H9 (cell line): ENCODE data around the gene KCNIP4. TPM values are rescaled to one million over a fixed set of nuclear protein-coding genes. Genes with fewer than 3 reads are reported as not detected.

Experiments
- DNase-seq: peaks from one replicate; pipeline ENCODE4 v3.0.0-alpha.2; 2017
- H2AFZ ChIP-seq: one replicate; pipeline ENCODE4 v1.6.1; 2013; ENCODE audit warnings: mild to moderate bottlenecking, low read length, control low read depth, moderate library complexity
- H2AK5ac ChIP-seq: 2 replicates; pipeline ENCODE4 v1.6.1; 2013; ENCODE audit warnings: low read length, control low read depth, mixed read lengths; ENCODE audit not compliant: insufficient read length
- H2BK120ac ChIP-seq: one replicate; pipeline ENCODE4 v1.6.1; 2013; ENCODE audit warnings: low read depth, mild to moderate bottlenecking, low read length, control low read depth, inconsistent platforms; ENCODE audit not compliant: poor library complexity, severe bottlenecking
- H2BK12ac ChIP-seq: 2 replicates; pipeline ENCODE4 v1.6.1; 2013; ENCODE audit warnings: low read length, control low read depth, mixed read lengths, low read depth; ENCODE audit not compliant: insufficient read length
- H2BK15ac ChIP-seq: 2 replicates; pipeline ENCODE4 v1.6.1; 2013; ENCODE audit warnings: low read depth, low read length, control low read depth
- H2BK20ac ChIP-seq: one replicate; pipeline ENCODE4 v1.6.1; 2013; ENCODE audit warnings: low read depth, mild to moderate bottlenecking, low read length, control low read depth, inconsistent platforms; ENCODE audit not compliant: poor library complexity, severe bottlenecking
- H2BK5ac ChIP-seq: 2 replicates; pipeline ENCODE4 v1.6.1; 2013; ENCODE audit warnings: low read length, control low read depth, mixed read lengths; ENCODE audit not compliant: insufficient read length
- H3K14ac ChIP-seq: 2 replicates; pipeline ENCODE4 v1.6.1; 2013; ENCODE audit warnings: low read length, control low read depth; ENCODE audit not compliant: insufficient read depth
- H3K18ac ChIP-seq: 2 replicates; pipeline ENCODE4 v1.6.1; 2013; ENCODE audit warnings: low read depth, mild to moderate bottlenecking, mixed read lengths, low read length, control low read depth; ENCODE audit not compliant: insufficient read length
- H3K23ac ChIP-seq: 2 replicates; pipeline ENCODE4 v1.6.1; 2013; ENCODE audit warnings: low read length, control low read depth, mixed read lengths, low read depth; ENCODE audit not compliant: insufficient read length
- H3K23me2 ChIP-seq: 2 replicates; pipeline ENCODE4 v1.6.1; 2013; ENCODE audit warnings: low read depth, mild to moderate bottlenecking, mixed read lengths, low read length, control low read depth; ENCODE audit not compliant: insufficient read length, poor library complexity, severe bottlenecking
- H3K27ac ChIP-seq: 2 replicates; pipeline ENCODE4 v1.5.1; 2013; ENCODE audit warnings: low read length, control low read depth, mixed read lengths, low read depth; ENCODE audit not compliant: insufficient read length
- H3K27me3 ChIP-seq: 2 replicates; pipeline ENCODE4 v1.6.1; 2013; ENCODE audit warnings: low read length, control low read depth, inconsistent platforms; ENCODE audit not compliant: insufficient read depth
- H3K4ac ChIP-seq: 2 replicates; pipeline ENCODE4 v1.6.1; 2013; ENCODE audit warnings: low read depth, mild to moderate bottlenecking, control low read depth, inconsistent platforms, low read length, moderate library complexity
- H3K4me1 ChIP-seq: 2 replicates; pipeline ENCODE4 v1.6.1; 2013; ENCODE audit warnings: low read length, control low read depth, inconsistent platforms; ENCODE audit not compliant: insufficient read depth
- H3K4me2 ChIP-seq: 2 replicates; pipeline ENCODE4 v1.6.1; 2013; ENCODE audit warnings: low read length, control low read depth, mixed read lengths; ENCODE audit not compliant: insufficient read length, insufficient read depth
- H3K56ac ChIP-seq: 2 replicates; pipeline ENCODE4 v1.6.1; 2013; ENCODE audit warnings: low read depth, mild to moderate bottlenecking, mixed read lengths, low read length, control low read depth; ENCODE audit not compliant: insufficient read length
- H3K79me1 ChIP-seq: 2 replicates; pipeline ENCODE4 v1.6.1; 2013; ENCODE audit warnings: low read depth, mild to moderate bottlenecking, moderate library complexity, low read length, control low read depth, inconsistent platforms; ENCODE audit not compliant: insufficient read depth, poor library complexity, severe bottlenecking
- H3K79me2 ChIP-seq: 2 replicates; pipeline ENCODE4 v1.6.1; 2013; ENCODE audit warnings: low read length, control low read depth, inconsistent platforms; ENCODE audit not compliant: insufficient read depth
- H3K9ac ChIP-seq: 2 replicates; pipeline ENCODE4 v1.6.1; 2013; ENCODE audit warnings: low read length, control low read depth, mixed read lengths; ENCODE audit not compliant: insufficient read length; ENCODE audit errors: extremely low read depth
- H3K9me3 ChIP-seq: one replicate; pipeline ENCODE4 v1.6.1; 2013; ENCODE audit warnings: low read depth, low read length, inconsistent platforms; ENCODE audit not compliant: control insufficient read depth
- H3T11ph ChIP-seq: one replicate; pipeline ENCODE4 v1.6.1; 2013; ENCODE audit warnings: mild to moderate bottlenecking, low read length, control low read depth, inconsistent platforms
- H4K20me1 ChIP-seq: one replicate; pipeline ENCODE4 v1.6.1; 2013; ENCODE audit not compliant: control insufficient read depth, insufficient read length, insufficient read depth
- H4K5ac ChIP-seq: 2 replicates; pipeline ENCODE4 v1.6.1; 2013; ENCODE audit warnings: low read depth, mild to moderate bottlenecking, mixed read lengths, low read length, control low read depth; ENCODE audit not compliant: insufficient read length
- H4K8ac ChIP-seq: replicated peaks from 2 replicates; pipeline ENCODE4 v1.6.1; 2013; ENCODE audit warnings: low read length, control low read depth, mixed read lengths, low read depth; ENCODE audit not compliant: insufficient read length
- H4K91ac ChIP-seq: 2 replicates; pipeline ENCODE4 v1.6.1; 2013; ENCODE audit warnings: low read depth, mild to moderate bottlenecking, moderate library complexity, mixed read lengths, low read length, control low read depth; ENCODE audit not compliant: insufficient read length
- H3K27ac Mint-ChIP-seq, 3 experiments: 2 replicates in 2 of 3; 3 replicates in 1 of 3; pipeline ENCODE4 v1.8.0; 2020 to 2021; ENCODE audit warnings: mixed read lengths in 3 of 3, mild to moderate bottlenecking in 1 of 3, moderate library complexity in 1 of 3
- H3K27me3 Mint-ChIP-seq: 2 replicates; pipeline ENCODE4 v1.8.0; 2021; ENCODE audit warnings: low read depth, mild to moderate bottlenecking, moderate library complexity, mixed read lengths
- H3K36me3 Mint-ChIP-seq, 3 experiments: 2 replicates in 2 of 3; 3 replicates in 1 of 3; pipeline ENCODE4 v1.8.0; 2020 to 2021; ENCODE audit warnings: low read depth in 3 of 3, mixed read lengths in 3 of 3; ENCODE audit not compliant: insufficient read depth in 1 of 3
- H3K4me1 Mint-ChIP-seq, 2 experiments: 2 replicates each; pipeline ENCODE4 v1.8.0; 2020; ENCODE audit warnings: mixed read lengths in 2 of 2
- H3K4me3 Mint-ChIP-seq, 2 experiments: 2 replicates in 1 of 2; 3 replicates in 1 of 2; pipeline ENCODE4 v1.8.0; 2020 to 2021; ENCODE audit warnings: mild to moderate bottlenecking in 2 of 2, mixed read lengths in 2 of 2, moderate library complexity in 1 of 2
- H3K9me3 Mint-ChIP-seq, 2 experiments: 2 replicates in 1 of 2; 3 replicates in 1 of 2; pipeline ENCODE4 v1.8.0; 2020; ENCODE audit warnings: mild to moderate bottlenecking in 2 of 2, mixed read lengths in 2 of 2, moderate library complexity in 1 of 2
- WGBS: extraction: QIAGEN DNeasy Blood & Tissue Kit; methylation state at CpG from one replicate; pipeline ENCODE4 v1.1.7; 2013; ENCODE audit warnings: missing lambda C conversion rate, low lambda C conversion rate, mixed read lengths; ENCODE audit not compliant: insufficient read length; ENCODE audit errors: extremely low coverage; 5-methylcytosine and 5-hydroxymethylcytosine counted together
- total RNA-seq: library from RNA; stranded (reverse); gene quantifications from 2 replicates; pipeline ENCODE4 v1.2.1, GENCODE V29; 2021
- TF ChIP-seq, protein P1 (sequence below): fragments of 200-600 bp; sonication (generic); conservative IDR thresholded peaks from 3 replicates; pipeline ENCODE4 v1.8.0; 2021; ENCODE audit warnings: antibody characterized with exemption, mild to moderate bottlenecking

KCNIP4 gene
- total RNA-seq, 1 experiment from 2014 or later: not detected

DNA sequence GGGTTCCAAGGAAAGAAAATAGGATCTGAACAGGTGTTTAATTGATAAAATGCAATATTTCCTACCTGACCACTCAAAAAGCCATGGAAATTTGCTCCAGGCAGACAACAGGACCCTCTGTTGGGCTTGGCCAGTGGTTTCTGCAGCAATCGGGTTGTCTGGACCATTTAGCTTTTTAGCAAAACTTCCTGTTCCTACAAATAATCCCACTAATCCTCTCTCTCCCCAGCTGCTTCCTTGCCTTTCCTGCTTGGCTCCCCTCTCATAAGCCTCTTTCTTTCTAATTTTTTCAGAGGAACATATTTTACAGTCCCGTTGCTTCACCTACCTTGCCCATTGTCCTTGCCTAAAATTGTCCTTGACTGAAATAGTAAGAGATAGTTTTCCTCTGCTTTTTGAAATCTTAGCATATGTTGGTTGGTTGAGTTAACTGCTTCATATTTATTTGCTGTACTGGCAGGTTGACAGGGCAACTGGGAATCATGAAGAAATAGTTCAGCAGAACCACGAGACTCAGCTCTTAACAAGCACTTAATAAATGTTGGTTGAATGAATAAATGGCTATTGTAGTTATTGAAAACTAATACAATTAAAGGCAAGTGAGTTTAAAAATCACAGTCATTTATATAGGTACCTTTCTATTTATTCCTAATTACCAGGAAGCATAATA is 259.8 kb downstream of the KCNIP4 start:
- no peak overlapping the region for H3K14ac ChIP-seq
- H2AFZ ChIP-seq: no peak overlapping the region
- no peaks in the 10 kb centered on the region for H3K23me2 ChIP-seq
- Mint-ChIP-seq H3K9me3 (peaks cover 0 to 3% of the 10 kb centered on the region in 2 experiments; a peak in 2 of 5 replicates), H3K4me3 (no peak overlapping the region), H3K27ac (peak overlapping the region in 1 of 3 experiments; percentile 41; a peak in 1 of 7 replicates), H3K36me3 (no peaks in the 10 kb centered on the region), H3K4me1 (no peaks in the 10 kb centered on the region), H3K27me3 (no peaks in the 10 kb centered on the region)
- no peak overlapping the region for H2AK5ac ChIP-seq
- TF ChIP-seq, protein P1, sequence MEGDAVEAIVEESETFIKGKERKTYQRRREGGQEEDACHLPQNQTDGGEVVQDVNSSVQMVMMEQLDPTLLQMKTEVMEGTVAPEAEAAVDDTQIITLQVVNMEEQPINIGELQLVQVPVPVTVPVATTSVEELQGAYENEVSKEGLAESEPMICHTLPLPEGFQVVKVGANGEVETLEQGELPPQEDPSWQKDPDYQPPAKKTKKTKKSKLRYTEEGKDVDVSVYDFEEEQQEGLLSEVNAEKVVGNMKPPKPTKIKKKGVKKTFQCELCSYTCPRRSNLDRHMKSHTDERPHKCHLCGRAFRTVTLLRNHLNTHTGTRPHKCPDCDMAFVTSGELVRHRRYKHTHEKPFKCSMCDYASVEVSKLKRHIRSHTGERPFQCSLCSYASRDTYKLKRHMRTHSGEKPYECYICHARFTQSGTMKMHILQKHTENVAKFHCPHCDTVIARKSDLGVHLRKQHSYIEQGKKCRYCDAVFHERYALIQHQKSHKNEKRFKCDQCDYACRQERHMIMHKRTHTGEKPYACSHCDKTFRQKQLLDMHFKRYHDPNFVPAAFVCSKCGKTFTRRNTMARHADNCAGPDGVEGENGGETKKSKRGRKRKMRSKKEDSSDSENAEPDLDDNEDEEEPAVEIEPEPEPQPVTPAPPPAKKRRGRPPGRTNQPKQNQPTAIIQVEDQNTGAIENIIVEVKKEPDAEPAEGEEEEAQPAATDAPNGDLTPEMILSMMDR: no peak
- no peak overlapping the region for H3K56ac ChIP-seq
- H4K20me1 ChIP-seq: no peaks in the 10 kb centered on the region
- no peaks in the 10 kb centered on the region for H3K79me2 ChIP-seq
- no peaks in the 10 kb centered on the region for H3K4me1 ChIP-seq
- no peak overlapping the region for H4K8ac ChIP-seq
- no peak overlapping the region for H2BK20ac ChIP-seq
- no peak overlapping the region for H3K9ac ChIP-seq
- H2BK12ac ChIP-seq: no peak overlapping the region
- WGBS: no CpG with 5 or more reads among the region's 3 CpGs
- H3K18ac ChIP-seq: no peak overlapping the region
- H2BK120ac ChIP-seq: no peak overlapping the region
- H2BK5ac ChIP-seq: no peak overlapping the region
- H3T11ph ChIP-seq: no peak overlapping the region
- no peak overlapping the region for H3K23ac ChIP-seq
- no peaks in the 10 kb centered on the region for H3K9me3 ChIP-seq
- H3K4me2 ChIP-seq: no peak overlapping the region
- no peaks in the 10 kb centered on the region for H3K27me3 ChIP-seq
- H4K91ac ChIP-seq: no peak overlapping the region
- H3K4ac ChIP-seq: no peak overlapping the region
- no peak overlapping the region for H3K27ac ChIP-seq
- H3K79me1 ChIP-seq: no peaks in the 10 kb centered on the region
- no peak overlapping the region for H2BK15ac ChIP-seq
- H4K5ac ChIP-seq: no peak overlapping the region
- no peak for DNase-seq
